ENCODE data around the gene NCAM1. TPM values are rescaled to one million over a fixed set of nuclear protein-coding genes. Genes with fewer than 3 reads are reported as not detected.

Gene NCAM1
- total RNA-seq, 1 experiment from 2014 or later, result 0.95 TPM

DNA sequence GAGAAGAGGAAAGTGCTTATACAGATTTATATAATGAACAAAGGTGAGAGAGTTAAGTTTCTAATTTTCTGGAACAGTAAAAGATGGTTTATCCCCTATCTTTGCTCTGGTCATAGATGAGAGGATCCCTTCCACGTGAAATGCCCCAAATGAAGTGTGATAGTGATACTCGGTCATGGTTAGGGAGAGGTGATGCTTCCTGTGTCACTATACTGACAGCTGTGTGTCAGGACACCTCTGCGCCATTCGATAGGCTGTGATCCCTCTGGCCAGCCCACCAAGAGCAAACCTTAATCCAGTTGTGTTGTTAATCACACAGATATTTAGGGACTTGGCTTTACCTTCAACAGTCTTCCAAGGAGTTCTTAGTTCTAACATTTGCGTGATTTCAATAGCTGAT lies 57.7 kb downstream of the NCAM1 start:
- intact Hi-C loops (cut with micrococcal nuclease; ENCODE audit: unreplicated experiment), result no loop called here
- no TSS peak for BruUV-seq (replicated peaks)
- Mint-ChIP-seq H3K27me3 (ENCODE audit: insufficient read depth, unreplicated experiment) (peaks cover 30% of the 10 kb centered on the region), H3K36me3 (ENCODE audit: insufficient read depth, unreplicated experiment) (no peaks in the 10 kb centered on the region), H3K27ac (ENCODE audit: unreplicated experiment) (no peak overlapping the region), H3K4me3 (ENCODE audit: unreplicated experiment) (no peak overlapping the region), H3K4me1 (ENCODE audit: low read depth, unreplicated experiment) (no peaks in the 10 kb centered on the region), H3K9me3 (ENCODE audit: unreplicated experiment) (no peaks in the 10 kb centered on the region)
- ChIA-PET POLR2A (no interaction called here), CTCF (no interaction called here)
- TF ChIP-seq CTCF (IDR thresholded peaks at IDR 0.05; ENCODE audit: insufficient read depth in 1 of 2, low read depth in 1 of 2, low read length in 1 of 2, severe bottlenecking in 1 of 2, unreplicated experiment in 1 of 2), result no peak
- Histone ChIP-seq H3K27me3 (replicated peaks; ENCODE audit: control insufficient read depth, insufficient read depth, low read length) (no peaks in the 10 kb centered on the region; the same call in 1 of the 2 replicates), H3K36me3 (ENCODE audit: control insufficient read depth, insufficient read depth, low read length) (no peaks in the 10 kb centered on the region), H3K4me3 (ENCODE audit: low read depth, low read length) (no peak overlapping the region), H3K4me1 (no peaks in the 10 kb centered on the region), H3K9me3 (no peaks in the 10 kb centered on the region; the same call in 1 of the 2 replicates)
- no peak for DNase-seq

- intact Hi-C loops (cut with micrococcal nuclease; ENCODE audit: unreplicated experiment), result no loop called here
- TF ChIP-seq CTCF (IDR thresholded peaks at IDR 0.05; ENCODE audit: insufficient read depth in 1 of 2, low read depth in 1 of 2, low read length in 1 of 2, severe bottlenecking in 1 of 2, unreplicated experiment in 1 of 2), result no peak
- Histone ChIP-seq H3K27me3 (replicated peaks; ENCODE audit: control insufficient read depth, insufficient read depth, low read length) (no peaks in the 10 kb centered on the region; the same call in 1 of the 2 replicates), H3K36me3 (ENCODE audit: control insufficient read depth, insufficient read depth, low read length) (no peaks in the 10 kb centered on the region), H3K4me1 (no peaks in the 10 kb centered on the region), H3K4me3 (ENCODE audit: low read depth, low read length) (no peak overlapping the region), H3K9me3 (no peaks in the 10 kb centered on the region; the same call in 1 of the 2 replicates)
- H3K9me3 Mint-ChIP-seq (ENCODE audit: unreplicated experiment), result no peaks in the 10 kb centered on the region
- CTCF ChIA-PET, result no interaction called here
- POLR2A ChIA-PET, result no interaction called here
- peaks cover 35% of the 10 kb centered on the region for H3K27me3 Mint-ChIP-seq (ENCODE audit: insufficient read depth, unreplicated experiment)
- H3K4me3 Mint-ChIP-seq (ENCODE audit: unreplicated experiment), result no peak overlapping the region
- no peak overlapping the region for H3K27ac Mint-ChIP-seq (ENCODE audit: unreplicated experiment)
- no TSS peak for BruUV-seq (replicated peaks)
- DNase-seq, result no peak
- no peaks in the 10 kb centered on the region for H3K4me1 Mint-ChIP-seq (ENCODE audit: low read depth, unreplicated experiment)
- H3K36me3 Mint-ChIP-seq (ENCODE audit: insufficient read depth, unreplicated experiment), result no peaks in the 10 kb centered on the region
Measured at GRCh38 chr11:113019711-113020110, 58.5 kb downstream of the NCAM1 start.

- intact Hi-C loops (cut with micrococcal nuclease; ENCODE audit: unreplicated experiment), result no loop called here
- no TSS peak for BruUV-seq (replicated peaks)
- Histone ChIP-seq H3K9me3 (no peaks in the 10 kb centered on the region; the same call in 1 of the 2 replicates), H3K4me3 (ENCODE audit: low read depth, low read length) (no peak overlapping the region), H3K36me3 (ENCODE audit: control insufficient read depth, insufficient read depth, low read length) (no peaks in the 10 kb centered on the region), H3K4me1 (no peaks in the 10 kb centered on the region), H3K27me3 (replicated peaks; ENCODE audit: control insufficient read depth, insufficient read depth, low read length) (no peaks in the 10 kb centered on the region)
- no peak for DNase-seq
- H3K36me3 Mint-ChIP-seq (ENCODE audit: insufficient read depth, unreplicated experiment), result no peaks in the 10 kb centered on the region
- ChIA-PET CTCF (no interaction called here), POLR2A (no interaction called here)
- no peak overlapping the region for H3K4me3 Mint-ChIP-seq (ENCODE audit: unreplicated experiment)
- TF ChIP-seq CTCF (IDR thresholded peaks at IDR 0.05; ENCODE audit: insufficient read depth in 1 of 2, low read depth in 1 of 2, low read length in 1 of 2, severe bottlenecking in 1 of 2, unreplicated experiment in 1 of 2), result no peak
- no peaks in the 10 kb centered on the region for H3K4me1 Mint-ChIP-seq (ENCODE audit: low read depth, unreplicated experiment)
- H3K27me3 Mint-ChIP-seq (ENCODE audit: insufficient read depth, unreplicated experiment), result peaks cover 37% of the 10 kb centered on the region
- H3K27ac Mint-ChIP-seq (ENCODE audit: unreplicated experiment), result no peak overlapping the region
- no peaks in the 10 kb centered on the region for H3K9me3 Mint-ChIP-seq (ENCODE audit: unreplicated experiment)
Measured at GRCh38 chr11:113021111-113021510, 59.9 kb downstream of the NCAM1 start.
